Stimulated activated CD8-positive, alpha-beta memory T cell treated with anti-CD3 and anti-CD28 coated beads, Interleukin-7, amount 100 ng/mL, for 4 hours (primary cell): ENCODE data around the gene GAL3ST2.

ENCODE experiments used
- DNase-seq, 2 donors: peaks; one replicate each; pipeline ENCODE4 v3.0.0-alpha.2; 2020; ENCODE audit warnings: low read depth in 2 of 2

GAL3ST2 gene

GRCh38 chr2:241844831-241845578 is 68.4 kb downstream of the GAL3ST2 start:
- DNase-seq = no peak

DNA sequence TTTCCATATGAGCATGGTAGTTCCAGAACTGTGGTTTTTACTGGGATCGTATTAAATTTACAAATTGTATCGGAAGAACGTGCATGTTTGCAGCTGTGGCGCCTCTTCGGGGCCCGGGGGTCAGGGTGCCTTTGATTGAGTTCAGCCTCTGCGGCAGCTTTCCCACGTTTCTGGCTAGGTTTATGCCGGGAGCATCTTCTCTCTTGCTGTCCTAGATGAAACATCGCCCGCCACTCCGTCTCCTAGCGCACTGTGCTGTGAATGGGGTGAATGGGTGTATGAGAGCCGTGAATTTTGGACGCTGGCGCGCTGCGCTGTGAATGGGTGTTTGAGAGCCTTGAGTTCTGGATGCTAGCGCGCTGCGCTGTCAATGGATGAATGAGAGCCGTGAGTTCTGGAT is 69.8 kb downstream of the GAL3ST2 start:
- DNase-seq = no peak

GRCh38 chr2:241848761-241849615 is 72.4 kb downstream of the GAL3ST2 start:
- DNase-seq = no peak

DNA sequence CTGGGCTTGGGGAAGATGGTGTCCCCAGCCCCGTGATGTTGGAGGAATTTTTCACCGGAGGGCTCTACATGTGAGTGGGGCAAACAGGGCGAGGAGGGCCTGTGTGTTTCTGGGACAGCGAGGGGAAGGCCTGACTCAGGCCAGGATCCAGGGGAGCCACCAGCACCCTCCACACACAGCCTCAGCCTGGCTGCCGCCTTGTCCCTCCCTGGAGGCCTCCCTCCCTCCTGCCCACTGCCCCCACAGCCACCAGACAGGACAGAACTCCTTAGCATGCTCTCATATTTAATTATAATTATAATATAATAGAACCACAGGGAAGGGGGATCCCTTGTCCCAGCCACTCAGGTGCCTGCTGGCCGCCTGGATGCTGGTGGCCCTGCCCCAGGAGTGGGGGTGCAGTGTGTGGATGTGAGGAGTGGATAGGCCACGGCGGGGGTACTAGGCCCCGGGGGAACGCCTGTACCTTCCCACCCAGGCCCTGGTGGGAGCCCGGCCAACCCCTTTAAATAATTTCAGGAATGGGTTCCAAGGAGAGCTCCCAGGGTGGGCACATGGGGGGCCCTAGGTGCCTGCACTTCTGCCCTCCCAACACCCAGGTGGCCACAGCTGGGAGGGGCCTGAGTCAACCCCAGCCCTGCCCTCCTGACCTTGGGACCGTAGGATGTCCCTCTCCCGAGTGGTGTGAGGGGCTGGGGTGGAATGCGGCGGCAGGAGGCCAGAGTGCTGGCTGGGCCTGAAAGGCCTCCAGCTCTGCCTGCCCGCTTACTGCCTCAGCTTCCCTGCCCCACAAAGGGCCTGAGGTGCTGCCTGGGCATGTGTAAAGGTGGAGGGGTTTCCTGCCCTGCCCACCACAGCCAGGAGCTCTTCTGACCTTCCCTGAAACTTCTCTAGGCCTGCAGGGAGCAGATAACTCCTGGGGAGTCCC is 73.3 kb downstream of the GAL3ST2 start:
- no peak for DNase-seq

- DNase-seq = no peak
Measured at GRCh38 chr2:241850544-241851324, 74.1 kb downstream of the GAL3ST2 start.

DNA sequence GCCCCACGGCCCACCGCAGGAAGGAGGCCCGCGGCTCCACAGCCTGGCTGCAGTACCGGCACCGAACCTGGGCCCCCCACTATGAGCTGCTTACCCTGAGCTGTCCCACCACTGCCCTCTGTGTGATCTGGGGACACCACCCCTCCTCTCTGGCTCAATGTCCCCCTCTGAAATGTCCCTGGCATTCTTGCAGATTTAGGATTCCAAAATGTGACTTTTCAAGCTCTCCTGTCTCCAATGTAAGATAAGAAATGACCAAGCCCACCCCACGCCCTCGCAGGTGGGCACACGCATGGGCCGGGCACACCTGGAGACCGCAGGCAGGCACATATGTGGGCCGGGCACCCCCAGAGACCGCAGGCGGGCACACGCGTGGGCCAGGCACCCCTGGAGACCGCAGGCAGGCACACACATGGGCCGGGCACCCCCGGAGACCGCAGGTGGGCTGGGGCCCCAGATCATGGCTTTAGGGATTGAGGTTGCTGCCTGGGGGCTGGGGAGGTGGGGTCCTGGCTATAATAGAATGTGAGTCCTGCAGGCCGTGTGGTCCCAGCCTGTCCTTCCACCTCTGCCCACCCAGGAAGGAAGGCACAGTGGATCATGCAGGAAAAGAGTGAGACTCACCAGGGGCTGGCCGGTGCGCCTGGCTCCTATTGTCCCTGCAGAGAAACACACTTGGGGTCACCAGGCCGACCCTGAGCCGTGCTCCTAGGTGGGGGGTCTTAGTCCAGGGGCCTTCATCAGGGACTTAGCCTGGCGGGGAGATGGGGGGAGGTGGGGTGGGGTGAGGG is 74.9 kb downstream of the GAL3ST2 start:
- no peak for DNase-seq

- DNase-seq = no peak
Measured at GRCh38 chr2:241852116-241852980, 75.7 kb downstream of the GAL3ST2 start.

GRCh38 chr2:241852981-241853631 is 76.5 kb downstream of the GAL3ST2 start:
- no peak for DNase-seq
